Activated T-cell treated with anti-CD3 and anti-CD28 coated beads for 24 hours (primary cell): ENCODE data around the gene HDAC11.
"Not testable (repeated sequence)": the region's sequence is repeated elsewhere in the genome, so short reads cannot be mapped to it uniquely, and the experiment has no call there.

ENCODE experiments used
- DNase-seq: peaks from one replicate; pipeline ENCODE4 v3.0.0-alpha.2; 2020; ENCODE audit warnings: low read depth

Gene HDAC11

GRCh38 chr3:13507570-13508339, 27.6 kb downstream of the HDAC11 start:
- DNase-seq: no peak

- DNase-seq: no peak
Observed at GRCh38 chr3:13508496-13508895, 28.4 kb downstream of the HDAC11 start.

GRCh38 chr3:13509059-13509815, 29.1 kb downstream of the HDAC11 start:
- DNase-seq: no peak

- DNase-seq: no peak
Observed at GRCh38 chr3:13509816-13510192, 29.7 kb downstream of the HDAC11 start.

GRCh38 chr3:13512451-13512850, 32.3 kb downstream of the HDAC11 start:
- no peak for DNase-seq

GRCh38 chr3:13513051-13513912, 33.2 kb downstream of the HDAC11 start:
- DNase-seq: no peak

GRCh38 chr3:13513913-13514517, 33.9 kb downstream of the HDAC11 start:
- no peak for DNase-seq

GRCh38 chr3:13514639-13515435, 34.7 kb downstream of the HDAC11 start:
- DNase-seq: no peak

GRCh38 chr3:13515786-13516759, 36.0 kb downstream of the HDAC11 start:
- DNase-seq: no peak

GRCh38 chr3:13516760-13517135, 36.6 kb downstream of the HDAC11 start:
- DNase-seq: no peak

- no peak for DNase-seq
Observed at GRCh38 chr3:13517253-13517977, 37.3 kb downstream of the HDAC11 start.

GRCh38 chr3:13518516-13518953, 38.4 kb downstream of the HDAC11 start:
- no peak for DNase-seq

GRCh38 chr3:13519006-13519791, 39.1 kb downstream of the HDAC11 start:
- no peak for DNase-seq

GRCh38 chr3:13520326-13520880, 40.3 kb downstream of the HDAC11 start:
- no peak for DNase-seq

GRCh38 chr3:13521309-13521708, 41.2 kb downstream of the HDAC11 start:
- DNase-seq: no peak

GRCh38 chr3:13521749-13522148, 41.6 kb downstream of the HDAC11 start:
- DNase-seq: not testable (repeated sequence)

GRCh38 chr3:13522236-13522635, 42.1 kb downstream of the HDAC11 start:
- DNase-seq: no peak

GRCh38 chr3:13524979-13525669, 45.0 kb downstream of the HDAC11 start:
- DNase-seq: no peak
